Osteoblast (primary cell): Measurements from ENCODE around the gene ZNF513. TPM values are rescaled to one million over a fixed set of nuclear protein-coding genes. Genes with fewer than 3 reads are reported as not detected.

Source experiments
- DNase-seq: peaks from one replicate; pipeline ENCODE4 v3.0.0; 2011; ENCODE audit warnings: low spot score, mixed read lengths; ENCODE audit not compliant: insufficient read length; ENCODE audit errors: missing footprints
- H2AFZ ChIP-seq: 2 replicates; pipeline ENCODE4 v1.6.0; 2011; ENCODE audit warnings: mild to moderate bottlenecking, low read length
- H3K27ac ChIP-seq: 2 replicates; pipeline ENCODE4 v1.5.1; 2011; ENCODE audit warnings: mild to moderate bottlenecking, low read depth, low read length, moderate library complexity
- H3K27me3 ChIP-seq: 2 replicates; pipeline ENCODE4 v1.6.0; 2012; ENCODE audit warnings: mild to moderate bottlenecking, control low read depth, inconsistent platforms, low read length, moderate library complexity; ENCODE audit not compliant: insufficient read depth
- H3K36me3 ChIP-seq: 2 replicates; pipeline ENCODE4 v1.5.1; 2011; ENCODE audit warnings: mild to moderate bottlenecking, low read length, control low read depth, moderate library complexity; ENCODE audit not compliant: insufficient read depth
- H3K4me1 ChIP-seq: 2 replicates; pipeline ENCODE4 v1.5.1; 2011; ENCODE audit warnings: mild to moderate bottlenecking, low read length, control low read depth, moderate library complexity; ENCODE audit not compliant: insufficient read depth
- H3K4me2 ChIP-seq: 2 replicates; pipeline ENCODE4 v1.6.0; 2011; ENCODE audit warnings: mild to moderate bottlenecking, low read length; ENCODE audit not compliant: insufficient read depth
- H3K4me3 ChIP-seq: fragments of 200-600 bp; sonication (generic); 3 replicates; pipeline ENCODE4 v1.5.1; 2012; ENCODE audit warnings: mild to moderate bottlenecking, low read length, inconsistent platforms; ENCODE audit not compliant: insufficient read depth
- H3K79me2 ChIP-seq: 2 replicates; pipeline ENCODE4 v1.6.0; 2012; ENCODE audit warnings: mild to moderate bottlenecking, low read length, control low read depth, inconsistent platforms; ENCODE audit not compliant: insufficient read depth
- H3K9me3 ChIP-seq: 2 replicates; pipeline ENCODE4 v1.5.1; 2011; ENCODE audit warnings: low read depth, low read length, control low read depth
- H4K20me1 ChIP-seq: 2 replicates; pipeline ENCODE4 v1.6.0; 2012; ENCODE audit warnings: mild to moderate bottlenecking, low read length, control low read depth; ENCODE audit not compliant: insufficient read depth
- CTCF ChIP-seq: IDR thresholded peaks from 2 replicates; pipeline ENCODE4 v1.5.1; 2011; ENCODE audit warnings: mild to moderate bottlenecking, low read depth, low read length, moderate library complexity; ENCODE audit errors: extremely low read depth
- total RNA-seq: library from RNA; depleted of rRNA; stranded (reverse); fragments of >200 nt; gene quantifications from 2 replicates; pipeline ENCODE4 v1.2.3, GENCODE V29; 2012

ZNF513 gene
- total RNA-seq, 1 donor, result 8.3 TPM

DNA sequence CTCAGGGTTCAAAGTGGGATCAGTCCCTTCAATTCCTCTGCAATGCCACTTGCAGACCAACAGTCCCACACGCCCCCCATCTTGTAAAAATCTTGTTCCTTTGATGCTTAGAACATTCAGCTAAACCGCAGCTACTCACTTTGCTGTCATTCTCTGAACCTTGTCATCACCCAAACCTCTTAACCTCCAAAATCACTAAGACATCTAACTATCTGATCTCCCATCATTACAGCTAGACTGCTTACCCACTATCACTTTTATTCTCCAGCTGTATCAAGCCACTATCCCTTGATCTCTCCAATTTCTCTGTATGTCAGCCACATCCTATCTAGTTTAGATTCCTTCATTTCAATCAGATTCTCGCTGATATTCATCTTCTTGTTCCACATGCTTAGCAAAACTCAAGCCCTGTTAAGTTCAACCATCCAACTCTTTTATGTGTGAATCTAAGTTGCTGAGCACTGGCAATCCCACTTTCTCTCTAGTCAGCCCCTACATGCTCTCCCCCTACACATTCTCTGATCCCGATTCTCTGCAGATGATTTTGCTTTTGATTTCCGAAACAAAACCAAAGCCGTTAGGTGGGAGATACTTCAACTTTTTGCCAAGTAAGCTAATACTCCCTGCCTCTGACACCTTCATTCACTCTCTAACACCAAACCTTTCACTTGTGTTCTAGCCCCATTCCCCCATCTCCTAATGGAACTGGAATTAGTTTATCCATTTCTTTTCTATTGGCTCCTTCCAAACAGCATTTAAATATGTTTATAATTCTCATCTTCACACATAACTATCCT lies 28.5 kb downstream of the ZNF513 start:
- Histone ChIP-seq H3K4me3 (no peak overlapping the region), H3K9me3 (no peaks in the 10 kb centered on the region), H3K4me1 (peaks cover 14% of the 10 kb centered on the region), H4K20me1 (peaks cover 11% of the 10 kb centered on the region), H3K4me2 (no peak overlapping the region), H2AFZ (no peak overlapping the region), H3K27ac (no peak overlapping the region), H3K27me3 (no peaks in the 10 kb centered on the region), H3K36me3 (no peaks in the 10 kb centered on the region), H3K79me2 (peaks cover 84% of the 10 kb centered on the region)
- DNase-seq, result no peak
- TF ChIP-seq CTCF, result no peak

DNA sequence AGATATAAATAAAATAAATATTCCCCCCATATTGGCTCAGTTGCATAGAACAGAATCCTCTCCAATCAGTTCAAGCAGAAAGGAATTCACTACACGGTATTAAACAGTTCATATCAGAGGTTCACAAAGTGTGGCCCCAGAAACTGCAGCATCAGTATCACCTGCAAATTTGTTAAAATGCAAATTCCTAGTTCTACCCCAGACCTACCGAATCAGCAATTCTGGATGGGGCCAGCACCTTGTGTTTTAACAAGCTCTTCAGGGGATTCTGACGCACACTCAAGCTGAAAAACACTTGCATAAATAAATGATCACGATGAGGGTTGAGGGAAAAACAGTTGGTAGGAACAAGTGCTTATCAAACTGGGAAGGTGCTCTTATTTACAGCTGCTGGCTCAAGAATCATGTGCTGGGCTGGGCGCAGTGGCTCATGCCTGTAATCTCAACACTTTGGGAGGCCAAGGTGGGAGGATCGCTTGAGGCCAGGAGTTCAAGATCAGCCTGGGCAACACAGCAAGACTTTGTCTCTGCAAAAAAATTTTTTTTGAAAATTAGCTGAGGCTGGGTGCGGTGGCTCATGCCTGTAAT lies 30.3 kb downstream of the ZNF513 start:
- Histone ChIP-seq H3K4me2 (no peak overlapping the region), H3K4me1 (peaks cover 9% of the 10 kb centered on the region), H3K4me3 (no peak overlapping the region), H3K79me2 (peaks cover 85% of the 10 kb centered on the region), H3K36me3 (no peaks in the 10 kb centered on the region), H3K9me3 (no peaks in the 10 kb centered on the region), H4K20me1 (peaks cover 16% of the 10 kb centered on the region), H2AFZ (no peak overlapping the region), H3K27ac (no peak overlapping the region), H3K27me3 (no peaks in the 10 kb centered on the region)
- no peak for TF ChIP-seq CTCF
- no peak for DNase-seq

DNA sequence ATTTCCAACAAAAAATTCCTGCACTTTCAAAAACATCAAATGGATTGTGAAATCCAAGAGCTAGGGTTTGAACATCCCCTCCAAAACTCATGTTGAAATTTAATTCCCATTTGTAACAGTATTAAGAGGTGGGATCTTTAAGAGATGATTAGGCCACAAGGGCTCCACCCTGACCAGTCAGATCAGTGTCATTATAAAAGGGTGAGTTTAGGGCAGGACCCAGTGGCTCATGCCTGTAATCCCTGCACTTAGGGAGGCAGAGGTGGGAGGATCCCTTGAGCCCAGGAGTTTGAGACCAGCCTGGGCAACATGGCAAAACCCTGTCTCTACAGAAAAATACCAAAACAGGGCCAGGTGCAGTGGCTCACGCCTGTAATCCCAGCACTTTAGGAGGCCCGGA lies 32.9 kb downstream of the ZNF513 start:
- Histone ChIP-seq H3K36me3 (no peaks in the 10 kb centered on the region), H3K4me2 (no peak overlapping the region), H3K4me1 (no peaks in the 10 kb centered on the region), H2AFZ (no peak overlapping the region), H3K79me2 (peaks cover 75% of the 10 kb centered on the region), H4K20me1 (peaks cover 14% of the 10 kb centered on the region), H3K4me3 (no peak overlapping the region), H3K9me3 (no peaks in the 10 kb centered on the region), H3K27me3 (no peaks in the 10 kb centered on the region), H3K27ac (no peak overlapping the region)
- no peak for TF ChIP-seq CTCF
- DNase-seq, result no peak

- H3K27ac ChIP-seq, result no peak overlapping the region
- DNase-seq, result peak; percentile 86
- H3K4me3 ChIP-seq, result no peak overlapping the region
- H3K27me3 ChIP-seq, result no peaks in the 10 kb centered on the region
- no peaks in the 10 kb centered on the region for H3K4me1 ChIP-seq
- no peaks in the 10 kb centered on the region for H3K79me2 ChIP-seq
- H4K20me1 ChIP-seq, result no peaks in the 10 kb centered on the region
- peaks cover 52% of the 10 kb centered on the region for H3K36me3 ChIP-seq
- no peak for TF ChIP-seq CTCF
- no peaks in the 10 kb centered on the region for H3K9me3 ChIP-seq
- no peak overlapping the region for H2AFZ ChIP-seq
- no peak overlapping the region for H3K4me2 ChIP-seq
Observed at GRCh38 chr2:27336173-27336572, 44.4 kb downstream of the ZNF513 start.
